HepG2 (cell line): Measurements from ENCODE around the gene ATRN. TPM values are rescaled to one million over a fixed set of nuclear protein-coding genes. Genes with fewer than 3 reads are reported as not detected.

Source experiments
- GATA4 ChIP-seq: sonication (generic); IDR thresholded peaks from 2 replicates; pipeline ENCODE4 v1.6.1; 2016; ENCODE audit warnings: antibody characterized with exemption, low read depth, borderline replicate concordance
- MTA3 ChIP-seq: sonication (generic); formaldehyde crosslinking; IDR thresholded peaks from 2 replicates; pipeline ENCODE4 v1.4.0; 2020; ENCODE audit warnings: missing genetic modification reagents
- SP1 ChIP-seq, 2 experiments: fragments of 450-650 bp in 1 of 2; sonication (generic) in 1 of 2; formaldehyde crosslinking in 1 of 2; IDR thresholded peaks; 2 replicates each; pipeline versions ENCODE4 v1.4.0 to v1.6.1; 2016 to 2020; ENCODE audit warnings: missing genetic modification reagents in 1 of 2
- ZNF256 ChIP-seq: sonication (generic); formaldehyde crosslinking; conservative IDR thresholded peaks from 2 replicates; pipeline ENCODE4 v1.4.0; 2020; ENCODE audit warnings: missing genetic modification reagents
- polyA plus RNA-seq, 8 experiments: library from polyadenylated mRNA; depleted of rRNA in 3 of 8; stranded (reverse) in 7 of 8; unstranded in 1 of 8; fragments of >200 nt; fragmentation: Illumina TruSeq in 4 of 8; extraction: Trizol in 4 of 8; gene quantifications; 2 replicates each; pipeline versions ENCODE4 v1.2.1 to v1.2.3, GENCODE V29; 2011 to 2016; ENCODE audit warnings: low read depth in 4 of 8, missing spikeins in 1 of 8, mixed read lengths in 1 of 8; ENCODE audit not compliant: insufficient read depth in 1 of 8
- total RNA-seq, 5 experiments: library from RNA; depleted of rRNA; stranded (reverse); fragments of >200 nt; fragmentation: Illumina TruSeq; extraction: Trizol; gene quantifications; 2 replicates each; pipeline ENCODE4 v1.2.3, GENCODE V29; 2016; ENCODE audit warnings: low read depth in 1 of 5
- TF ChIP-seq, protein P1 (sequence below): sonication (generic); formaldehyde crosslinking; IDR thresholded peaks from 2 replicates; pipeline ENCODE4 v1.4.0; 2020; ENCODE audit warnings: missing genetic modification reagents, borderline replicate concordance
- TF ChIP-seq, protein P2 (sequence below), 2 experiments: sonication (generic) in 1 of 2; formaldehyde crosslinking in 1 of 2; IDR thresholded peaks; 2 replicates each; pipeline versions ENCODE4 v1.6.1 to v1.9.0; 2014 to 2022; ENCODE audit warnings: antibody characterized with exemption in 1 of 2, borderline replicate concordance in 1 of 2, inconsistent platforms in 1 of 2, low read depth in 1 of 2, missing genetic modification reagents in 1 of 2
- TF ChIP-seq, protein P3 (sequence below): sonication (generic); formaldehyde crosslinking; conservative IDR thresholded peaks from 2 replicates; pipeline ENCODE4 v1.8.1; 2023; ENCODE audit warnings: missing genetic modification reagents
- TF ChIP-seq, protein P4 (sequence below): sonication (generic); formaldehyde crosslinking; IDR thresholded peaks from 2 replicates; pipeline ENCODE4 v1.5.0; 2020; ENCODE audit warnings: mild to moderate bottlenecking, missing genetic modification reagents, moderate library complexity
- TF ChIP-seq, protein P5 (sequence below): sonication (generic); formaldehyde crosslinking; IDR thresholded peaks from 2 replicates; pipeline ENCODE4 v1.5.1; 2020; ENCODE audit warnings: mild to moderate bottlenecking, missing genetic modification reagents, moderate library complexity
- TF ChIP-seq, protein P6 (sequence below): sonication (generic); formaldehyde crosslinking; IDR thresholded peaks from 2 replicates; pipeline ENCODE4 v1.4.0; 2020; ENCODE audit warnings: mild to moderate bottlenecking, missing genetic modification reagents

The ATRN gene
- total and polyA plus RNA-seq, 2 of the 13 experiments (the other 11 are each of a cell fraction or from before 2014, with no cell fraction given) = 44.2 to 81.1 TPM

DNA sequence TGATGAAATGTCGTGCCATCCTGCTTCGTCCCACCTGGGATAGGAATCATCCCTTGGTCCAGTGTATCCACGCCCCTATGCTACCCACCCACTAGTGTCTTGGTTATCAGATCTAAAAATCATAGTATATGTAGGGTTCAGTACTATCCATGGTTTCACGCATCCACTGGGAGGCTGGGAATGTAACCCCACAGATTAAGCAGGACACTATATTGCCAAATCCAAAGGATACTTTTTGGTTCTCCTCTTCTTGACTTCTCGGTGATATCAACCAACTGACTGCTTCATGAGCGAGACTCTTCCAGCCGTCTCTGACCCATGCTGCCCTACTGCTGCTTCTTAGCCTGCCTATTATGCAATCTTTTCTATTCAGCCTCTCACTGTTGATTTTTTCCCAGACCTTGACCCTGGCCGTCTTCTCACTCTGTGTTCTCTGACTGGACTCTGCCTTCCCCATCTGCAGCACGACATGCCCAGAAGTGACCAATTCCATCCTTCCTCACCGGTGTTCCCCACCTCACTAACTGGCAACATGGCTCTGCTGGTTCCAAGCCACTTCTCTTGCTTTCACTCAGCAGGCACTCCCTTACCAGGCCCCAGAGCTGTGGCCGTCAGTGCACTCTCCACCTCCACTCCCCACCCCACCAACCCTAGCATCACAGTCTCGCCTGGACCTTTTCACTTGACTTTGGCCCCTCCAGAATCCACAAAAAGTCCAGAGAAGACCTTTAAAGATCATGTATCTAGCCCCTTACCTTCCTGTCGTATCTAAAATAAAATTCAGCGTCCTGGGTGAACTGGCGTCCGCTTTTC, 157.9 kb downstream of the ATRN start (continued):
- TF ChIP-seq, protein P1, sequence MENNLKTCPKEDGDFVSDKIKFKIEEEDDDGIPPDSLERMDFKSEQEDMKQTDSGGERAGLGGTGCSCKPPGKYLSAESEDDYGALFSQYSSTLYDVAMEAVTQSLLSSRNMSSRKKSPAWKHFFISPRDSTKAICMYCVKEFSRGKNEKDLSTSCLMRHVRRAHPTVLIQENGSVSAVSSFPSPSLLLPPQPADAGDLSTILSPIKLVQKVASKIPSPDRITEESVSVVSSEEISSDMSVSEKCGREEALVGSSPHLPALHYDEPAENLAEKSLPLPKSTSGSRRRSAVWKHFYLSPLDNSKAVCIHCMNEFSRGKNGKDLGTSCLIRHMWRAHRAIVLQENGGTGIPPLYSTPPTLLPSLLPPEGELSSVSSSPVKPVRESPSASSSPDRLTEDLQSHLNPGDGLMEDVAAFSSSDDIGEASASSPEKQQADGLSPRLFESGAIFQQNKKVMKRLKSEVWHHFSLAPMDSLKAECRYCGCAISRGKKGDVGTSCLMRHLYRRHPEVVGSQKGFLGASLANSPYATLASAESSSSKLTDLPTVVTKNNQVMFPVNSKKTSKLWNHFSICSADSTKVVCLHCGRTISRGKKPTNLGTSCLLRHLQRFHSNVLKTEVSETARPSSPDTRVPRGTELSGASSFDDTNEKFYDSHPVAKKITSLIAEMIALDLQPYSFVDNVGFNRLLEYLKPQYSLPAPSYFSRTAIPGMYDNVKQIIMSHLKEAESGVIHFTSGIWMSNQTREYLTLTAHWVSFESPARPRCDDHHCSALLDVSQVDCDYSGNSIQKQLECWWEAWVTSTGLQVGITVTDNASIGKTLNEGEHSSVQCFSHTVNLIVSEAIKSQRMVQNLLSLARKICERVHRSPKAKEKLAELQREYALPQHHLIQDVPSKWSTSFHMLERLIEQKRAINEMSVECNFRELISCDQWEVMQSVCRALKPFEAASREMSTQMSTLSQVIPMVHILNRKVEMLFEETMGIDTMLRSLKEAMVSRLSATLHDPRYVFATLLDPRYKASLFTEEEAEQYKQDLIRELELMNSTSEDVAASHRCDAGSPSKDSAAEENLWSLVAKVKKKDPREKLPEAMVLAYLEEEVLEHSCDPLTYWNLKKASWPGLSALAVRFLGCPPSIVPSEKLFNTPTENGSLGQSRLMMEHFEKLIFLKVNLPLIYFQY (CRISPR knock-in tag) = peak; percentile 37; the same call in 1 of the 2 replicates
- TF ChIP-seq, protein P2, sequence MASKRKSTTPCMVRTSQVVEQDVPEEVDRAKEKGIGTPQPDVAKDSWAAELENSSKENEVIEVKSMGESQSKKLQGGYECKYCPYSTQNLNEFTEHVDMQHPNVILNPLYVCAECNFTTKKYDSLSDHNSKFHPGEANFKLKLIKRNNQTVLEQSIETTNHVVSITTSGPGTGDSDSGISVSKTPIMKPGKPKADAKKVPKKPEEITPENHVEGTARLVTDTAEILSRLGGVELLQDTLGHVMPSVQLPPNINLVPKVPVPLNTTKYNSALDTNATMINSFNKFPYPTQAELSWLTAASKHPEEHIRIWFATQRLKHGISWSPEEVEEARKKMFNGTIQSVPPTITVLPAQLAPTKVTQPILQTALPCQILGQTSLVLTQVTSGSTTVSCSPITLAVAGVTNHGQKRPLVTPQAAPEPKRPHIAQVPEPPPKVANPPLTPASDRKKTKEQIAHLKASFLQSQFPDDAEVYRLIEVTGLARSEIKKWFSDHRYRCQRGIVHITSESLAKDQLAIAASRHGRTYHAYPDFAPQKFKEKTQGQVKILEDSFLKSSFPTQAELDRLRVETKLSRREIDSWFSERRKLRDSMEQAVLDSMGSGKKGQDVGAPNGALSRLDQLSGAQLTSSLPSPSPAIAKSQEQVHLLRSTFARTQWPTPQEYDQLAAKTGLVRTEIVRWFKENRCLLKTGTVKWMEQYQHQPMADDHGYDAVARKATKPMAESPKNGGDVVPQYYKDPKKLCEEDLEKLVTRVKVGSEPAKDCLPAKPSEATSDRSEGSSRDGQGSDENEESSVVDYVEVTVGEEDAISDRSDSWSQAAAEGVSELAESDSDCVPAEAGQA (IDR thresholded peaks at IDR 0.05; ENCODE audit: low read depth) = peak; percentile 65; the same call in 1 of the 2 replicates
- TF ChIP-seq, protein P2 (CRISPR knock-in tag; IDR thresholded peaks at IDR 0.05; ENCODE audit: borderline replicate concordance) = no peak
- TF ChIP-seq MTA3 (CRISPR knock-in tag) (no peak), SP1 (IDR thresholded peaks at IDR 0.05) (no peak), SP1 (CRISPR knock-in tag; IDR thresholded peaks at IDR 0.05) (no peak), GATA4 (no peak), ZNF256 (0 out of 2 replicates have a peak, but pooled peaks have one; percentile 80)
- TF ChIP-seq, protein P3, sequence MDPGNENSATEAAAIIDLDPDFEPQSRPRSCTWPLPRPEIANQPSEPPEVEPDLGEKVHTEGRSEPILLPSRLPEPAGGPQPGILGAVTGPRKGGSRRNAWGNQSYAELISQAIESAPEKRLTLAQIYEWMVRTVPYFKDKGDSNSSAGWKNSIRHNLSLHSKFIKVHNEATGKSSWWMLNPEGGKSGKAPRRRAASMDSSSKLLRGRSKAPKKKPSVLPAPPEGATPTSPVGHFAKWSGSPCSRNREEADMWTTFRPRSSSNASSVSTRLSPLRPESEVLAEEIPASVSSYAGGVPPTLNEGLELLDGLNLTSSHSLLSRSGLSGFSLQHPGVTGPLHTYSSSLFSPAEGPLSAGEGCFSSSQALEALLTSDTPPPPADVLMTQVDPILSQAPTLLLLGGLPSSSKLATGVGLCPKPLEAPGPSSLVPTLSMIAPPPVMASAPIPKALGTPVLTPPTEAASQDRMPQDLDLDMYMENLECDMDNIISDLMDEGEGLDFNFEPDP (CRISPR knock-in tag) = 0 out of 2 replicates have a peak, but pooled peaks have one; percentile 53
- TF ChIP-seq, protein P4, sequence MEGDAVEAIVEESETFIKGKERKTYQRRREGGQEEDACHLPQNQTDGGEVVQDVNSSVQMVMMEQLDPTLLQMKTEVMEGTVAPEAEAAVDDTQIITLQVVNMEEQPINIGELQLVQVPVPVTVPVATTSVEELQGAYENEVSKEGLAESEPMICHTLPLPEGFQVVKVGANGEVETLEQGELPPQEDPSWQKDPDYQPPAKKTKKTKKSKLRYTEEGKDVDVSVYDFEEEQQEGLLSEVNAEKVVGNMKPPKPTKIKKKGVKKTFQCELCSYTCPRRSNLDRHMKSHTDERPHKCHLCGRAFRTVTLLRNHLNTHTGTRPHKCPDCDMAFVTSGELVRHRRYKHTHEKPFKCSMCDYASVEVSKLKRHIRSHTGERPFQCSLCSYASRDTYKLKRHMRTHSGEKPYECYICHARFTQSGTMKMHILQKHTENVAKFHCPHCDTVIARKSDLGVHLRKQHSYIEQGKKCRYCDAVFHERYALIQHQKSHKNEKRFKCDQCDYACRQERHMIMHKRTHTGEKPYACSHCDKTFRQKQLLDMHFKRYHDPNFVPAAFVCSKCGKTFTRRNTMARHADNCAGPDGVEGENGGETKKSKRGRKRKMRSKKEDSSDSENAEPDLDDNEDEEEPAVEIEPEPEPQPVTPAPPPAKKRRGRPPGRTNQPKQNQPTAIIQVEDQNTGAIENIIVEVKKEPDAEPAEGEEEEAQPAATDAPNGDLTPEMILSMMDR = peak; percentile 19; the same call in 1 of the 2 replicates
- TF ChIP-seq, protein P5, sequence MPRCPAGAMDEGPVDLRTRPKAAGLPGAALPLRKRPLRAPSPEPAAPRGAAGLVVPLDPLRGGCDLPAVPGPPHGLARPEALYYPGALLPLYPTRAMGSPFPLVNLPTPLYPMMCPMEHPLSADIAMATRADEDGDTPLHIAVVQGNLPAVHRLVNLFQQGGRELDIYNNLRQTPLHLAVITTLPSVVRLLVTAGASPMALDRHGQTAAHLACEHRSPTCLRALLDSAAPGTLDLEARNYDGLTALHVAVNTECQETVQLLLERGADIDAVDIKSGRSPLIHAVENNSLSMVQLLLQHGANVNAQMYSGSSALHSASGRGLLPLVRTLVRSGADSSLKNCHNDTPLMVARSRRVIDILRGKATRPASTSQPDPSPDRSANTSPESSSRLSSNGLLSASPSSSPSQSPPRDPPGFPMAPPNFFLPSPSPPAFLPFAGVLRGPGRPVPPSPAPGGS (CRISPR knock-in tag) = no peak; the same call in 1 of the 2 replicates
- TF ChIP-seq, protein P6, sequence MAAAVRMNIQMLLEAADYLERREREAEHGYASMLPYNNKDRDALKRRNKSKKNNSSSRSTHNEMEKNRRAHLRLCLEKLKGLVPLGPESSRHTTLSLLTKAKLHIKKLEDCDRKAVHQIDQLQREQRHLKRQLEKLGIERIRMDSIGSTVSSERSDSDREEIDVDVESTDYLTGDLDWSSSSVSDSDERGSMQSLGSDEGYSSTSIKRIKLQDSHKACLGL = no peak
